Activated CD8-positive, alpha-beta memory T cell treated with anti-CD3 and anti-CD28 coated beads for 4 hours (primary cell): ENCODE data around the gene MPO.

Source experiments
- DNase-seq, 2 donors: peaks; one replicate each; pipeline ENCODE4 v3.0.0-alpha.2; 2020; ENCODE audit warnings: low read depth in 2 of 2

Gene MPO

GRCh38 chr17:58307468-58308172 is 26.9 kb upstream of the MPO start:
- no peak for DNase-seq

- DNase-seq = no peak
Observed at GRCh38 chr17:58306131-58306951, 25.6 kb upstream of the MPO start.

- DNase-seq = no peak
Observed at GRCh38 chr17:58305626-58306025, 24.9 kb upstream of the MPO start.

GRCh38 chr17:58304750-58305486 is 24.2 kb upstream of the MPO start:
- no peak for DNase-seq

- no peak for DNase-seq
Observed at GRCh38 chr17:58303971-58304749, 23.4 kb upstream of the MPO start.

- DNase-seq = no peak
Observed at GRCh38 chr17:58302919-58303585, 22.3 kb upstream of the MPO start.

- DNase-seq = no peak
Observed at GRCh38 chr17:58302171-58302918, 21.6 kb upstream of the MPO start.

DNA sequence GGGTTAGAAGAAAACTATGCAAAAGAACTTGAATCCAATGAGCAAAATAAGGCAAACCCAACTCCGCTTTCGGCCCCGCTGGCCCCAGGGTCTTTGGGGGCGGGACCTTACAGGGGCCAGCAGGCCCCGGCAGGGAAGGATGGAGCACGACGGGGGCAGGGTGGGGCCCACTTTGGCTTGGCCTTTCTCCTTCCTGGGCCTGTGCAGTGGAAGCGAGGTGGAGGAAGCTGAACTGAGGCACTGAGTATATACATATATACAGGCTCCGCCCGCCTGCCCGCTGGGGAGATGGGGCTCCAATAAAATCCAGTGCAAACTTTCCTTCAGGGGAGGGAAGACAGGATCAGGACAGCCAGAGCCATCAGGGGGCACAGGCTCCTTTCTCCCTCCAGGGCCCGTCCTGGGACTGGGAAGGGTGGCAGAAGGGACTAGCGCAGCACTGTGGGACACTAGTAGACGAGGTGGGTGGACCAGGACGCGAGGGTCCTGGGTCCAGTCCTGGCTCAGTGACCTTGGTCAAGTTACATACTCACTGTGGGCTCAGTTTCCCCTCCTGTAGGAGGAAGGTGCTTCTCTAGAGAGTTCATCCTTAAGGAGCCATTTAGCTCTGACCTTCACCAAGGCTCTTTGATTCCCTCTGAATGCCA is 20.9 kb upstream of the MPO start:
- no peak for DNase-seq

- DNase-seq = no peak
Observed at GRCh38 chr17:58300336-58300735, 19.6 kb upstream of the MPO start.

- DNase-seq = no peak
Observed at GRCh38 chr17:58294034-58294433, 13.3 kb upstream of the MPO start.

- no peak for DNase-seq
Observed at GRCh38 chr17:58291246-58291645, 10.5 kb upstream of the MPO start.

GRCh38 chr17:58289869-58290268 is 9.1 kb upstream of the MPO start:
- DNase-seq = no peak

- no peak for DNase-seq
Observed at GRCh38 chr17:58285422-58285810, 4.7 kb upstream of the MPO start.

GRCh38 chr17:58284613-58285421 is 4.1 kb upstream of the MPO start:
- DNase-seq = no peak

GRCh38 chr17:58283674-58284612 is 3.2 kb upstream of the MPO start:
- no peak for DNase-seq

DNA sequence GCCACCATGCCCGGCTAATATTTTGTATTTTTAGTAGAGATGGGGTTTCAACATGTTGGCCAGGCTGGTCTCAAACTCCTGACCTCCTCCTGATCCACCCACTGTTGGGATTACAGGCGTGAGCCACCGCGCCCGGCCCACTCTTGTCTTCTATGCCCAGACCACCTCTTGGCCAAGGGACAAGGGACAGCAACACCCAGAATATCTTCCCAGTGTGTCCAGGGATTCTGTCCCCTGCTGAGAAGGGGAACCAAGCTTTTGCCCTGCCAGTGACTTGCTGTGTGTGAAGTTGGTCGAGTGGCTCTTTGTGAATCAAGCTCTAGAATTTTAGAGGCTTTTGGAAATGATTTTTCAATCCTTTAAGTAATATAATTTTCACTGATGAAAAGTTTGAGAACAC is 1.7 kb upstream of the MPO start:
- DNase-seq = no peak

DNA sequence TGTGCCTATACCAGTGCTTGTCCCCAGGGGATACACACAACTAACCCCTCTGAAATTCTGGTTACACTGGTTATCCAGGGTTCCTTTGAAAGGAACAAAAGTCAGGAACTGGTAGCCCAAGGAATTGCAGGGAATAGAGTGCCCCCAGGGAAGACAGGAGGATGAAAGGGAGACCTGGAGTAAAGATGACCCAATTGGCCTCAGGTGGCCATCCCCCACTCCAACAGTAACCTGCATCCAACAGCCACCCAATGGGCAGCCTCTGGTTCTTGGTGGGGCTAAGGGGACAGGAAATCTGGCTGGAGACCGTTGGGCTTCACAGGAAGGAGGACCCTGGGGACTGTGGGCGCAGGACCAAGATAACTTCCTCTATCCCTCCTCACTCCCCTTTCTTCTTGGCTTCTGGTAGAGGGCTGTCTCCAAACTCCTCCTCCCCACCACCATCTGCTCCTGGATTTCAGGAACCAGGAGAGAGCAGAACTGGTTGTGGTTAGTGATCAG is 826 bp upstream of the MPO start:
- no peak for DNase-seq
